ENCODE data around the gene THEM4. TPM values are rescaled to one million over a fixed set of nuclear protein-coding genes. Genes with fewer than 3 reads are reported as not detected.

Gene THEM4
- total and polyA plus RNA-seq, 2 of the 8 experiments (the other 6 are each of a cell fraction or from before 2014, with no cell fraction given), result 9.9 to 11.2 TPM

- no peak overlapping the region for H4K8ac ChIP-seq (ENCODE audit: extremely low read depth, insufficient read depth, low read length)
Observed at GRCh38 chr1:151934048-151934493, 24.8 kb upstream of the THEM4 start.

More at GRCh38 chr1:151934048-151934493, 24.8 kb upstream of the THEM4 start:
- no peak for DNase-seq (ENCODE audit: low read depth in 1 of 2, low spot score in 2 of 2)
- no peak overlapping the region for H3K4ac ChIP-seq (replicated peaks; ENCODE audit: insufficient read length, low read depth, low read length)
- H3K18ac ChIP-seq (ENCODE audit: extremely low read depth, low read length), result no peak overlapping the region
- no peak overlapping the region for H2BK15ac ChIP-seq (ENCODE audit: low read length)
- H2AFZ ChIP-seq (ENCODE audit: low read length), result no peak overlapping the region
- H4K20me1 ChIP-seq (replicated peaks in 1 of 2; ENCODE audit: control insufficient read depth in 1 of 2, insufficient read depth in 2 of 2, low read length in 2 of 2), result no peaks in the 10 kb centered on the region
- no peak overlapping the region for H4K5ac ChIP-seq (ENCODE audit: insufficient read length, low read depth, low read length)
- no peak overlapping the region for H3K4me2 ChIP-seq (ENCODE audit: insufficient read depth in 1 of 2, low read depth in 2 of 2, low read length in 2 of 2)
- TF ChIP-seq ATF3 (IDR thresholded peaks at IDR 0.05; ENCODE audit: insufficient read depth, low read depth, low read length) (no peak), RAD21 (IDR thresholded peaks at IDR 0.05 in 1 of 2, conservative IDR thresholded peaks at IDR 0.05 in 1 of 2; ENCODE audit: low read depth in 2 of 2, low read length in 2 of 2) (peak; percentile 94), CTCF (IDR thresholded peaks at IDR 0.05; ENCODE audit: control extremely low read depth in 1 of 3, insufficient read depth in 1 of 3, low read depth in 1 of 3, low read length in 3 of 3) (peak; percentile 16 to 90 (median 78))
- no peak overlapping the region for H3K27ac ChIP-seq (ENCODE audit: low read depth, low read length)
- no peaks in the 10 kb centered on the region for H3K9me3 ChIP-seq (ENCODE audit: insufficient read depth in 2 of 2, low read depth in 1 of 2, low read length in 1 of 2)
- no peaks in the 10 kb centered on the region for H3K79me1 ChIP-seq (ENCODE audit: low read depth, low read length)
- no peaks in the 10 kb centered on the region for H3K23me2 ChIP-seq (ENCODE audit: low read depth, low read length)
- H3K27me3 ChIP-seq (replicated peaks in 1 of 4; ENCODE audit: control insufficient read depth in 3 of 4, extremely low read depth in 1 of 4, insufficient read depth in 3 of 4, low read length in 3 of 4), result no peaks in the 10 kb centered on the region
- no peaks in the 10 kb centered on the region for H3K4me1 ChIP-seq (replicated peaks in 1 of 4; ENCODE audit: control insufficient read depth in 3 of 4, insufficient read depth in 4 of 4, low read length in 3 of 4)
- no peak overlapping the region for H2BK20ac ChIP-seq (ENCODE audit: low read length)
- ChIA-PET POLR2A (ENCODE audit: partially characterized antibody) (interaction anchor here (0.9 to 1.3 kb wide), 3 partner anchors 36 to 102 kb away, joined by 3 read pairs; no protein-coding TSS in a partner anchor), CTCF (ENCODE audit: partially characterized antibody) (interaction anchor here (0.6 to 11.3 kb wide), 36 partner anchors 11 to 299 kb away, joined by 3 to 180 read pairs (median 6); partner anchors contain the start of gene S100A10)
- H2BK5ac ChIP-seq (ENCODE audit: low read depth, low read length), result no peak overlapping the region
- H4K91ac ChIP-seq (replicated peaks; ENCODE audit: insufficient read length, low read length), result no peak overlapping the region
- no peaks in the 10 kb centered on the region for H3K79me2 ChIP-seq (ENCODE audit: control insufficient read depth in 1 of 2, insufficient read depth in 2 of 2, low read length in 2 of 2)
- 39% methylated on average over 3 of the region's 3 CpGs; no CpG with 5 or more reads in 1 of the 2 experiments for whole genome bisulfite sequencing, 2 experiments (ENCODE audit: extremely low coverage in 1 of 2, insufficient coverage in 1 of 2, insufficient read length in 1 of 2, insufficient replicate concordance in 2 of 2, low coverage in 1 of 2, low lambda C conversion rate in 2 of 2, missing lambda C conversion rate in 1 of 2)
- H3K9ac ChIP-seq (replicated peaks in 1 of 4; ENCODE audit: extremely low read depth in 1 of 4, low read depth in 3 of 4, low read length in 3 of 4), result no peak overlapping the region
- H3K4me3 ChIP-seq (ENCODE audit: extremely low read depth in 1 of 4, insufficient read depth in 2 of 4, low read depth in 3 of 4, low read length in 4 of 4), result no peak overlapping the region
- no peak overlapping the region for H3K14ac ChIP-seq (ENCODE audit: insufficient read length)
- H3K23ac ChIP-seq (ENCODE audit: insufficient read length), result no peak overlapping the region
- H3K36me3 ChIP-seq (ENCODE audit: control insufficient read depth in 2 of 4, insufficient read depth in 4 of 4, low read length in 3 of 4), result no peaks in the 10 kb centered on the region
- no peak overlapping the region for H3K56ac ChIP-seq (replicated peaks; ENCODE audit: insufficient read length, low read depth, low read length)
- FAIRE-seq, result peak; percentile 52
- no peak overlapping the region for H2BK120ac ChIP-seq (replicated peaks; ENCODE audit: low read depth, low read length)
- no peak overlapping the region for H2BK12ac ChIP-seq (ENCODE audit: low read depth, low read length)
- H2AK5ac ChIP-seq (ENCODE audit: low read depth, low read length), result no peak overlapping the region
